Measurements from ENCODE around the gene LRRC1.

The LRRC1 gene

GRCh38 chr6:53818858-53819609, 24.2 kb downstream of the LRRC1 start:
- DNase-seq = no peak

GRCh38 chr6:53822401-53823125, 27.8 kb downstream of the LRRC1 start:
- no peak for DNase-seq

DNA sequence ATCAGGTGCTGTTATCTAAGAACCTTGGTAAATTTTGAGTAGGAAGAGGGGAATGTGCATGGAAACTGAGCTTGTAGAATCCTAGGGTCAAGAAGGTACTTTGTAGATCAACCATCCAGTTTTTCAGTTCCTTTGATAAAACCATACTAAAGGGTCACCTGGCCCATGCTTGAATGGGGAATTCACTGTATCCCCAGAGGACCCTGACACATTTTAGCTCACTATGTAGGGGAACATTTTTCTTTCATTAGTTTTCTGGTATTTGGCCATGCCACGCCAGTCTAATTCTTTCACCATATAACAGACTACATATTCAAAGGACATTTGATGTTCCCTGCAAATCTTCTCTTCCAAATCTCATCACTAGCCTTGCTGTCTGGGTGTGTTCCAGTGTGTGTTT, 29.9 kb downstream of the LRRC1 start:
- no peak for DNase-seq

GRCh38 chr6:53825532-53826321, 30.9 kb downstream of the LRRC1 start:
- no peak for DNase-seq

DNA sequence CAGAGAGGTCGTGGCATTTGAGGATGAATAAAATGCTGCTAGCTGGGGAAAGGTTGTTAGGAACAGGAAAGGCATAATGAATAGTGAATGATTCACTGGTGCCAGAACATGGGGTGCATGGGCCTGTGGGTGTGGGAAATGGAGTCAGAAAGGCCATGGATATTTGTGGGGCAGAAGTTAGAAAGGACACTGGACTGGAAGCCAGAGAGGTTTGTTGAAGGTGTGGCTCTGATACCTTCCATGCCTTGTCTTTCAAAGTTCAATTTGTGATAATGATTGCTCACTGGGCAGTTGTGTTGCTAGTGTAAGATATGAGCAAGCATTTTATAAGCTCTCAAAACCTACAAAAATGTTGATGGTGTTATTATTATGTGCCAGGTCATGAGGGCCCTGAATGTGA, 32.7 kb downstream of the LRRC1 start:
- DNase-seq = no peak

- DNase-seq = no peak
Observed at GRCh38 chr6:53828215-53828614, 33.4 kb downstream of the LRRC1 start.

- DNase-seq = no peak
Observed at GRCh38 chr6:53828966-53829697, 34.3 kb downstream of the LRRC1 start.

GRCh38 chr6:53829698-53830221, 35.0 kb downstream of the LRRC1 start:
- no peak for DNase-seq

DNA sequence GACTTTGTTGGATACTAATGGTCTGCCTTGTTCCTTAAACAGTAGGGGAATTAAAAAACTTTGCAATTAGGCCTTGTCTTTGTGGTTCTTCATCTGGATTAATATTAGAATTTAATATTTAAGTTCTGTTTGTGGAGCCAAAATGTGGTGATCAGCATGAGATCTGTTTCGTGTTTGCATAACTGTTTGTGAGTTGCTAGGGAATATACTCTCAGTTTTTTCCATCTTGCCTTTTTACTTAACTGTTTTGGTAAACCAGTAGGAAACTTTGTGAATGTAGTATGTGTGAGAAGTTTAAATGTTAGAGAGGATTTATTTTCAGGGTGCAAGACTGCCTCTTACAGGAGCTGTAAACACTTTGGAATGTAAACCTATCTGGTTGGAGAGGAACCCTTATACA, 35.6 kb downstream of the LRRC1 start:
- DNase-seq = no peak

DNA sequence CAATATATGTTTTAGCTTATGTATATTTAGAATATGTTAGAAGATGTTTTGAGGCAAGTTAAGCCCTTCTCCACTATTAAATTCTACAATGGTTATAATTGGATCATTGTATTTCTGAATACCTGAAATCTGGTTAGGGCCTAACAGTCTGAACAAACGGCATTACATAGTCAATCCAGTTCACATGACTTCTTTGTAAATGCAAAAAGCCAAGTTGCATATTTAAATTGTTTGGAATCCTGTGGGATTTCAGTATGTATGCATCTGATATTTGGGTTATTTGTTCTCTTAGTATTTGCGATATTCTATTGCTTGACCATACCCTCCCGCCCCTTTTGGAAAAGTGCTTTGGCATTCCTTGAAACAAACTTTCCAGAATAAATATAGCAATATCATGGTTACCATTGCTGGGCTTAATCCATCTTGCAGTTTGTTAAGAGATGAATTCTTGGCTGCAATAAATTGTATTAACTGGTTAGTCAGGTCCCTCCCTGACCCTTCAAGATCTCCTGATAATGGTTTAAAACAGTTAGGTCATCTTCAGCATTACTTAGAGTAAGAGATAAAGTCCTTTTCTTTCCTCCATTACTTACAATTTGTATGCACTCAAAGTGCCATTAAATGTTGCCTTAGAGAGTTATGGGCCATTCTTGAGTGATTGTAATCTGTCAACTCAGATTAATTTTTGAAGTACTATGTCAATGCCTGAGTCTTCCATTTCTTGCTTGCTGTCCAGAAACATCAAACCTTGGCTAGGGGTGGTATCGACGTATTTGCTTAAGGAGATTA, 36.5 kb downstream of the LRRC1 start:
- DNase-seq = no peak

GRCh38 chr6:53831936-53832660, 37.3 kb downstream of the LRRC1 start:
- no peak for DNase-seq

GRCh38 chr6:53833155-53833554, 38.4 kb downstream of the LRRC1 start:
- no peak for DNase-seq

GRCh38 chr6:53834132-53834531, 39.3 kb downstream of the LRRC1 start:
- DNase-seq = no peak

- DNase-seq = no peak
Observed at GRCh38 chr6:53837865-53838769, 43.3 kb downstream of the LRRC1 start.

DNA sequence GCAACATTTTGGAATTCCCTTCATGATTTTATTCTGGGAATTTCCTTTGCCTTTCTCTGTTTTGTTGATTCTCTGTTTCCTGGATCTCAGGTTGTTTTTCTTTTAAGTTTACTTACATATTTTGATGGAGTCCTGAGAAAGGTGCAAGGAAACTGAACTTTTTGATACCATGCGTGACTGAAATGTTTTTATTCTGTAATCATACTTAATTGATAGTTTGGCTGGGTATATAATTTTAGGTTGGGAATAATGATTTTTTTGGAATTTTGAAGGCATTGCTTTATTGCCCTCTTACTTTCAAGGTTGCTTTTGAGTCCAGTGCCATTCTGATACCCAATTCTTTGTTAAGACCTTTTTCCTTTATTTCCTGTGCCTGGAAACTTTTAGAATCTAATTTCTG, 45.2 kb downstream of the LRRC1 start:
- no peak for DNase-seq

- no peak for DNase-seq
Observed at GRCh38 chr6:53845280-53846195, 50.7 kb downstream of the LRRC1 start.

DNA sequence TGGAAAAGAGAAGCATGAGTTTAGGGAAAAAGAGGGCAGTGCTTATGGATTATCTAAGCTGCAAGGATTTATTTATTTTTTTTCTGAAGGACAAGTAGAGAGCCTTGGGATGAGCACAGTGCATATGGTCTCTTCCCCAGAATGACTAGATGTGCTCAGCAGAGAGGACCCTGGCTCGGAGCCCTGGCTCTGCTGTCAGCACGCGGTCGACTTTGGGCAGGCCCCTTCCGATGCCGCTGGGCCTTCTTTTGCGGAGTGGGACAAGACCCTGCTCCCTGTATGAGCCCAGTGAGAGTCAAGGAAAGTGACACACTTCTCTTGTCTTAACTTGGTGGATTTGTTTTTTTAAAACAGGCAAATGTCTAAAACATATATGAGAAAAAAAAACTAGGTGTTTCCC, 51.4 kb downstream of the LRRC1 start:
- no peak for DNase-seq

DNA sequence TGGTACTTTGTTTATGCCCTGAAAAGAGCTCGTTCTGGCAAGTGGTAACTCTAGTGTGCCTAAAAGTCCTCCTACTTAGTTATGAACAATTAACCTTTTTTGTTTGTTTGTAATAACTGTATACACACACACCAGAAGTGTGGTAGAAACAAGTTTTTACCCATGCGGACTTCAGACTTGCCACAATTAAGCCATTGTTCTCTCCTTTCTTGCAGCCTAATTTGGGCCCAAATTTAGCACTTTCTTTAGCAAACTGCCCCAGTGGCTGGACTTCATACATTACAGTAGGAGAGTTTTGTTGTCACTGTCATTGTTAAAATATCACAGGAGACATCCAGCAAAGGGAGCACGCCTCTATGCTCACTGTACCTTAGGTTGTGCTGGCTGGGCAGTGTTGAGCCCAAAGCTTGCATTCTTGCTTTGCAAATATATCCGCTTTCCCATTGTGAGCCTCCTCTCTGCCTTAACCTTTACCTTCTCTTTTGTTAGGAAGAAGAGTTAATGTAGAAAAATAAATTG, 53.0 kb downstream of the LRRC1 start:
- no peak for DNase-seq

DNA sequence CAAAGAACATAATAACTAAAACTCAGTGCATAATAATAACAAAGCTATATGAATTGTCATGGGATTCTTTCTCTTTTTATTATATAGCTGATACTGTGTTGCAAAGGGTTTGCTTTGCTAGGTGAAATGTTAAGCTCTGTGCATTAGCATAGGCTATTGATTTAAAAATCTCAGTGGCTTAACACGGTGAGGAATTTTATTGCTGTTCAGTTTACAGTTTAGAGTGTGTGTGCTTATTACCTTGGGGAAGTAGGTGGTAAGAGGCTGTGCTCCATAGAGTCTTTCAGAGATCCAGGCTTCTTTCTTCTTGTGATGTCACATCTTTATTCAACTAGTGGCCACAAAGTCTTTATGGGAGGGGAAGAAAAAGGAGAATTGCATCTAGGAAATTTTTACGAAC, 55.7 kb downstream of the LRRC1 start:
- no peak for DNase-seq
